Left colon (tissue), 2 donors: Measurements from ENCODE around the gene FXYD7. TPM values are rescaled to one million over a fixed set of nuclear protein-coding genes. Genes with fewer than 3 reads are reported as not detected.
"Not testable (repeated sequence)": the region's sequence is repeated elsewhere in the genome, so short reads cannot be mapped to it uniquely, and the experiment has no call there.

Source experiments
- ATAC-seq: fragments of 200-7000 bp; cut with Tn5 transposase; one replicate; pipeline ENCODE4 v1.9.1; 2020; ENCODE audit warnings: mild to moderate bottlenecking, moderate library complexity
- DNase-seq, 2 donors: peaks; one replicate each; pipeline ENCODE4 v3.0.0-alpha.2; 2020
- intact Hi-C, 2 donors: fragments of 100-400 bp; cut with DNase I in 1 of 2; cut with micrococcal nuclease in 1 of 2; formaldehyde crosslinking; loops; one replicate each; pipeline versions ENCODE4 v1.11.2 to v1.14.0; 2022; cut with DNase I, micrococcal nuclease
- total RNA-seq, 2 donors: library from RNA; stranded (reverse); fragmentation: NEBNext Ultra II Directional; extraction: Animal tissue kit (Norgen Biotek cat#: 25700); gene quantifications; one replicate each; pipeline ENCODE4 v1.2.1, GENCODE V29; 2021
- donor health status: DM: no; HTN: no; CAD: no.
- donor health status: DM: yes; HTN: yes; CAD: no.

Gene FXYD7
- total RNA-seq, 2 donors from 2014 or later: not detected

GRCh38 chr19:35140207-35140961 is 2.7 kb upstream of the FXYD7 start:
- intact Hi-C loops: loop anchor here in 1 of 2 donors (10.0 kb wide), 2 partner anchors 76 to 134 kb away; no protein-coding TSS in a partner anchor
- DNase-seq (peak; percentile 21 to 39), ATAC-seq (no peak)

DNA sequence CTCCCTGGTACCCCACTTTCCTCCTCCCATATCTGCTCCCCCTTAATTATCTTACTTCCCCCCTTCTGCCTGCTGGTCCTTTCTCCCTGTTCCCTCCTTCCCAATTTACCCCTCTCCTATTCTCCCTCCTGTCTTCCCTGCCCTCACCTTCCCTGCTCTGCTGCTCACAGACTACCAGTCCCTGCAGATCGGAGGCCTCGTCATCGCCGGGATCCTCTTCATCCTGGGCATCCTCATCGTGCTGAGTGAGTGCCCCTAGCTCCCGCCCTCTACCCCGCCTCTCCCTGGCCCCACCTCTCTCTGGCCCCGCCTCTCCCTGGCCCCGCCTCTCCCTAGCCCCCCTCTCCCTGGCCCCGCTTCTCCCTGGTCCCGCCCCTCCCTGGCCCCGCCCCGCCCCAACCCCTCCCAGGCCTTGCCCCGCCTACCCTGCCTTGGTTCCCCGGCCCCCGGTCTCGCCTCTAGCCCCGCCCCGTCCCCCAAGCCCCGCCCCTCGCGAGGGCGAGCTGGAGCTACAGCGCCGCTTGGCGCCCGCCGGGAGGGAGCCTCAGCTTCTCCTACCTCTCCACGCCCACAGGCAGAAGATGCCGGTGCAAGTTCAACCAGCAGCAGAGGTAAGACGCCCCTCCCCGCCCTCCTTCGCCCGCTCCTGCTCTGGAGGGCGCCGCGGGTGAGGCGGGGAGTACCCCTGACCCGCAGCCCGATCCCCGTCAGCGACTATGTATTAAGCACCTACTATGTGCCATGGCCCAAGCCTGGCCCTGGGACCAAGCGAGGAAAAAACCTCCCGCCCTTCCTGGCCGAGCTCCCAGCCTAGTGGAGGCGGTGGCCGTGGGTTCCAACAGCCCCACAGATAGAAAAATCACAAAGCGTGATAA is 1.9 kb upstream of the FXYD7 start:
- intact Hi-C loops: loop anchor here in 1 of 2 donors (10.0 kb wide), 2 partner anchors 76 to 134 kb away; no protein-coding TSS in a partner anchor
- ATAC-seq (peak; percentile 84), DNase-seq (peak; percentile 93 to 96)

DNA sequence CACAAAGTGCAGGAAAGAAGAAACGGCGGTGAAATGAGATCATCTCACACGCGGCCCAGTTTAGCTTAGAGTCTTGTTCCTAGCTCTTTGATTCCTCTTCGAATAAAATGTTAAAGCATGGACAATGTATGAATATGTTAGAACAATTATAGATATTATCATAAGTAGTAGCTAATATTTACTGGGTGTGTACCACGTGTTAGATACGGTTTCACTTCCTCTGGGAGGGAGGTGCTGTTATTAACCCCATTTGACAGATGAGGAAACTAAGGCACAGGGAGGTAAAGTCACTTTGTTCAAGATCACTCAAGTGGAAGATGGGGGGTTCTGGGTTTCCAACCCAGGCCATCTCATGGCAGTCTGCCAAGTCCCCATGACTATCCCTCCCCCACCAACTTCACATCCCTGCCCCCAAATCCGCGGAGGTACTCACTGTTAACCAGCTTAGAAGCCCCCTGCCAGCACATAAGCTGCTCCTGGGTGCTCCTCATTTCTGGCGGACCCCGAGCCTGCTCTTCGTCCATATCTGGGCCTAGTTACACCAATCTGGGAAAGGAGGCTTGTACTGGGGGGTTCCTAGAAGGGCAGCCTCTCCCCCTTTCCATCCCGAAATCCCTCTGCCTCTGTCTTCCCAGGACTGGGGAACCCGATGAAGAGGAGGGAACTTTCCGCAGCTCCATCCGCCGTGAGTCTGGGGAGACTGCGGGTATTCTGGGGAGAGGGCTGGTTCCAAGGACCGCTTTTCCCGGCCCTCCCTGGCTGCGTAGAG is 1.0 kb upstream of the FXYD7 start:
- intact Hi-C loops: loop anchor here in 1 of 2 donors (10.0 kb wide), 2 partner anchors 77 to 133 kb away; no protein-coding TSS in a partner anchor
- ATAC-seq (no peak), DNase-seq (peak in 1 of 2 donors; percentile 39)

DNA sequence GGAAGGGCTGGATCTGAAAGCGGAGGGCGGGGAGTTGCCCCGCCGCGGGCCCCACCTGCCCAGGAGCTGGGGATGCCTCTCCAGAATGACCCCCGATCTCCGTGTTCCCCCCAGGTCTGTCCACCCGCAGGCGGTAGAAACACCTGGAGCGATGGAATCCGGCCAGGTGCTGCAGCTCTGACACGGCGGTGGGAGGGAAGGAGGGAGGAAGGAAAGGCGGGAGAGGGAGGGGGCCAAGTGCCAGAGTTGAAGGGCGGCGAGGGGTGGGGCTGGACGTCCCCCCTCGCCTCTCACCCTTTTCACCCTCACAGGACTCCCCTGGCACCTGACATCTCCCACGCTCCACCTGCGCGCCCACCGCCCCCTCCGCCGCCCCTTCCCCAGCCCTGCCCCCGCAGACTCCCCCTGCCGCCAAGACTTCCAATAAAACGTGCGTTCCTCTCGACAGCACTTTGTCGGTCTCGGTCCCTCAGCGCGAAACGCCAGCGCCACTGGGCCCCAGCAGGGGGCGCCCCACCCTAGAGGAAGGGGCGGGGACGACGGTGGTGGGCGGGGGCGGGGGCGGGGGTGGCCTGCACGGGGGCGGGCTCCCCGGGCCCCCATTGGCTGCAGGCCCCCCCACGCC is 337 bp upstream of the FXYD7 start:
- intact Hi-C loops: loop anchor here in 1 of 2 donors (10.0 kb wide), 2 partner anchors 78 to 132 kb away; no protein-coding TSS in a partner anchor
- ATAC-seq (no peak), DNase-seq (peak; percentile 37 to 63)

DNA sequence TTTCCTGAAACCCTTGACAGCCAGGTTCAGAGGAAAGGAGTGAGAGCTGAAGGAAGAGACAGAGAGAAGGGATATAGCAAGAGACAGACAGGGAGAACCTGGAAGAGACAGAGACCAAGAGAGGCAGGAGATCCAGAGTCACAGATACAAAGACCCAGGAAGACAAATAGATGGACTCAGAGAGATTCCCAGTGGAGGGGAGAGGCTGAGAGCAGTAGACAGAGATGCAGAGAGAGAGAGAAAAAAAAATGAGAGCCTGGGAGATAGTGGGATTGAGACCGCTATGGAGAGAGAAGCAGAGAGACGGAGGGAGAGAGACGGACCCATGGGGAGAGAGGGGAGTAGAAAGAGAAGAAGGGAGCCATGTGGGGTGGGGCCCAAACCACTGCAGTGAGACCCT is 763 bp downstream of the FXYD7 start:
- intact Hi-C loops: loop anchor here in 1 of 2 donors (10.0 kb wide), 2 partner anchors 79 to 131 kb away; no protein-coding TSS in a partner anchor
- ATAC-seq: no peak
- DNase-seq: no peak

- intact Hi-C loops: loop anchor here in 1 of 2 donors (10.0 kb wide), 2 partner anchors 79 to 131 kb away; no protein-coding TSS in a partner anchor
Observed at GRCh38 chr19:35144259-35144599, 1.2 kb downstream of the FXYD7 start.

GRCh38 chr19:35144600-35145436 is 1.8 kb downstream of the FXYD7 start:
- peak; percentile 80 to 89 for DNase-seq
- intact Hi-C loops: loop anchor here in 1 of 2 donors (10.0 kb wide), 2 partner anchors 80 to 130 kb away; no protein-coding TSS in a partner anchor
- ATAC-seq: peak; percentile 42

More at GRCh38 chr19:35144259-35144599, 1.2 kb downstream of the FXYD7 start:
- no peak for ATAC-seq
- no peak for DNase-seq

- no peak for DNase-seq
- ATAC-seq: no peak
- intact Hi-C loops: loop anchor here in 1 of 2 donors (10.0 kb wide), 2 partner anchors 82 to 128 kb away; no protein-coding TSS in a partner anchor
Observed at GRCh38 chr19:35146746-35147459, 3.8 kb downstream of the FXYD7 start.

DNA sequence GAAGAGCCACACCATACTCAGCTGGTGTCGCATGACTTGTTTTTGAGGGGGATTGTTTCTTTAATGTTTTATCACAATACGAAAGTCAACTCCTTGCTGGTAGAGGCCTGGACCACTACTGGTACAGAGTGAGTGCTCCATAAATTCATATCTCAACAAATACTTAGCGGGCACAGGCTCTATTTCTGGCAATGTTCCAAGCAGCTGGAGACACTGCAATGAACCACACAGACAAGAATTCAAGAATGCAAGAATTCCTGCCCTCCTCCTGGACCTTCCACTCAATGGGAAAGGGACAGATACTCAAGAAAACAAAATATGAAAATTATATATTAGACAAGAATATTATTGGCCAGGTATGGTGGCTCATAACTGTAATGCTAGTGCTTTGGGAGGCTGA is 6.4 kb downstream of the FXYD7 start:
- intact Hi-C loops: loop anchor here in 1 of 2 donors (10.0 kb wide), 2 partner anchors 85 to 125 kb away; no protein-coding TSS in a partner anchor
- no peak for DNase-seq

GRCh38 chr19:35150445-35150844 is 7.4 kb downstream of the FXYD7 start:
- ATAC-seq (no peak), DNase-seq (no peak)
- intact Hi-C loops: no loop called here

More for the DNA sequence above, 6.4 kb downstream of the FXYD7 start:
- ATAC-seq: no peak

DNA sequence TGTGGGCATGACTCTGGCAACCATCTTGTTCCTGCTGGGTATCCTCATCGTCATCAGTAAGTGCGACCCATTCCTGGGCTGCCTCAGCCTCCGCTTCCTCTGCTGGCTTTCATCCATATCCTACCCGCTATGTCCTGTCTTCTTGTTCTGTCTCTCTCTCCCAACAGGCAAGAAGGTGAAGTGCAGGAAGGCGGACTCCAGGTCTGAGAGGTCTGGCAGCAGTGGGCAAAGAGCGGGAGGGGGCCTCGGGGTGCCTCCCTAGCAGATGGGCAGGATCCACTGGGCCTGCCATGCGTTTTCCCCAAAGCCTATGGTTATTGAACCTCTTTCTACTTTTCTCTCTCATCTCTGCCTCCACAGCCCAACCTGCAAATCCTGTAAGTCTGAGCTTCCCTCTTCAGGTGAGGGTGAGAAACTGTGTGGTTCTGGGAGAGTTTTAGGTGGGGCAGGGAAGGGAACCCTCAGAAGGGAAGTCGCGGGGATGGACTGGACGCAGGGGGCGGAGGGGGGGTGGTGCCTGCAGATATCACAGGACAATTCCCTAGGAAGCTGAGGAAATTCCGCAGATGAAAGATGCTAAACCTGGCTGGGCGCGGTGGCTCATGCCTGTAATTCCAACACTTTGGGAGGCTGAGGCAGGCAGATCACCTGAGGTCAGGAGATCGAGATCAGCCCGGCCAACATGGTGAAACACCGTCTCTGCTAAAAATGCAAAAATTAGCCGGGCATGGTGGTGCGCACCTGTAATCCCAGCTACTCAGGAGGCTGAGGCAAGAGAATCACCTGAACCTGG is 8.4 kb downstream of the FXYD7 start:
- intact Hi-C loops: no loop called here
- ATAC-seq (no peak), DNase-seq (no peak)

DNA sequence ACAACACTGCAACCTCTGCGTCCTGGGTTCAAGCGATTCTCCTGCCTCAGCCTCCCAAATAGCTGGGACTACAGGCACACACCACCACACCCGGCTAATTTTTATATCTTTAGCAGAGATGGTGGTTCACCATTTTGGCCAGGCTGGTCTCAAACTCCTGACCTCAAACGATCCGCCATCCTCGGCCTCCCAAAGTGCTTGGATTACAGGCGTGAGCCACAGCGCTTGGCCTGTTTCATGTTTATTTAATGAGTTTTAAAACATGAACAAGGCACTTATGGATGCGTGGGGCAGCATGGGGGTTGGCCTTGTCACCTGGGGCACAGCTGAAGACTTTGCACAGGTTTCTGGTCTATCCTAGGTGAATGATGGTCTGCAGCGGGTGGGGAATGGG is 10.1 kb downstream of the FXYD7 start:
- intact Hi-C loops, ATAC-seq, DNase-seq: not testable (repeated sequence)

- ATAC-seq: peak; percentile 54
- intact Hi-C loops: no loop called here
- DNase-seq: peak; percentile 35 to 55
Observed at GRCh38 chr19:35153701-35154524, 10.9 kb downstream of the FXYD7 start.

DNA sequence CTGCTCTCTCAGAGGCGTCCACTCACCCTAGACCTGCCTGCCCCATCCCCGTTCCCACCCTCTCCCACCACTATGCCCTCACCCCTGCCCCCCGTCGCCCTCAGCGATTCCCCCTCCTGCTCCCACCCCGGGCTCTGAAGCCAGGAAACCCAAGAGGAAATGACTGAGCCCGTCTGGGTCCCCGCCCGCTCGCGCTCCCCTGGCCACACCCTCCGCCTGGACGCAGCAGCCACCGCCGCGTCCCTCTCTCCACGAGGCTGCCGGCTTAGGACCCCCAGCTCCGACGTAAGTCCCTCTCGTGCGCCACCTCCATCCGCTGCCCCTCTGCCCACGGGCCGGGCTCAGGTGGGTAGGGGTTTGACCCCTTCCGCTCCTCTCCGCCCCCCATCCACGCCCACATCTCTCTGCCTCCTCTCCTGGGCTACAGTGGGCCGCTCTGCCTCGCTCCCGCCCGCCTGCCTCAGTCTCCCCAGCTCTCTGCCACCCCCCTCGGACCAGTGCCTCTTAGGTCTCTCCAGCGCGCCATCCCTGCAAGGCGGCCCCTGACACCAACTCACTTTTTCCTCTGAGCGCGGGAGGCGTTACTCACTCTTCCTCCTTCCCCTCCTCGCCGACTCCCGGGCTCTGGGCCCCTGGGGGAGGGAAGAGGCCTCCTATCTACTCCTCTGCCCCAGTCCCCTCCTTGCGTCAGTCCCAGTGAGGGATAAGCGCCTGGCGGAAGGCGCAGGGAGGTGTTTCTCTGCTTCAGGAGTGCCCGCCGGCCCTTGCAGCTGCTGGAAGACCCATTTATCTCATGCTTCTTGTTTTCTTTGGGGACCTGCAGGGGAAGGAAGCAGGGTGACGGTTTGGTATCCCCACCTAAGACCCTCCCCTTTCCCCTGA is 11.7 kb downstream of the FXYD7 start, which contains the start of gene FXYD5:
FXYD5 (plus strand) TSS at position 211 of the 882 bp plus-strand sequence. CDS start 816 bp downstream, outside the sequence.
- ATAC-seq: peak; percentile 90
- peak; percentile 63 to 78 for DNase-seq
- intact Hi-C loops: no loop called here
